ENCODE measurements around the gene TAF5L.
A peak's percentile ranks its signal among the peaks of the same experiment; 100 is the strongest.
"Not testable (repeated sequence)": the region's sequence is repeated elsewhere in the genome, so short reads cannot be mapped to it uniquely, and the experiment has no call there.

TAF5L gene

GRCh38 chr1:229641306-229641705 is 15.4 kb upstream of the TAF5L start:
- DNase-seq, result no peak

GRCh38 chr1:229640455-229640854 is 14.5 kb upstream of the TAF5L start:
- DNase-seq, result no peak

DNA sequence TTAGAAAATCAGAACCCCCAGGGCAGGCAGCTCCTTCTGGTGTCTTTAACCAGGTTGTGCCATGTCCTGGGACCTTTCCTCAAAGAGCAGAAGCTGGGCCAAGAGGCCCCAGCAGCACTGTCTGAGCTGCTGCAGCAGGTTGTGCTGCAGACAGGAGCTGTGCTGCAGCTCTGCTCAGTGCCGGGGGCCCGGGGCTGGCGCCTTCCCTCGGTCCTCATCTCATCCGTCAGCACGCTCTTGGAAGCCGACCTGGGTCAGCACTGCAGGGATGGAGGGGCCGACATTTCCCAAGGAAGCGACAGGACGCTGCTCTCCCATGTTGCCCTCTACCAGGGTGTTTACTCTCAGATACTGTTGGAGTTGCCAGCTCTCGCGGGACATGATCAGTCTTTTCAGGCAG is 11.8 kb upstream of the TAF5L start:
- no peak for DNase-seq

DNA sequence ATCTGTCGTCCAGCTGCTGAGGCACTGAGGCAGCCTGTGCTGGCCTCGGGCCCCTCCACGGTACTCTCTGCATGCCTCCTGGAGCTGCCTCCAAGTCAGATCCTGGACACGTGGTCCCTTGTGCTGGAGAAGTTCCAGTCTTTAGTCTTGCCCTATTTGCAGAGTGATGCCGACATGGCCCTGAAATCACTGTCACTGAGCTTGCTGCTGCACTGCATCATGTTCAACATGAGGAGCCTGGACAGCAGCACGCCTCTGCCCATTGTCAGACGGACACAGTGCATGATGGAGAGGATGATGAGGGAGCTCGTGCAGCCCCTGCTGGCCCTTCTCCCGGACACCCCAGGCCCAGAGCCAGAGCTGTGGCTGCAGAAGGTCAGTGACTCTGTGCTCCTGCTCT is 10.1 kb upstream of the TAF5L start:
- no peak for DNase-seq

GRCh38 chr1:229631966-229632365 is 6.0 kb upstream of the TAF5L start:
- DNase-seq, result no peak

GRCh38 chr1:229631148-229631547 is 5.2 kb upstream of the TAF5L start:
- DNase-seq, result no peak

GRCh38 chr1:229629261-229629660 is 3.3 kb upstream of the TAF5L start:
- no peak for DNase-seq

DNA sequence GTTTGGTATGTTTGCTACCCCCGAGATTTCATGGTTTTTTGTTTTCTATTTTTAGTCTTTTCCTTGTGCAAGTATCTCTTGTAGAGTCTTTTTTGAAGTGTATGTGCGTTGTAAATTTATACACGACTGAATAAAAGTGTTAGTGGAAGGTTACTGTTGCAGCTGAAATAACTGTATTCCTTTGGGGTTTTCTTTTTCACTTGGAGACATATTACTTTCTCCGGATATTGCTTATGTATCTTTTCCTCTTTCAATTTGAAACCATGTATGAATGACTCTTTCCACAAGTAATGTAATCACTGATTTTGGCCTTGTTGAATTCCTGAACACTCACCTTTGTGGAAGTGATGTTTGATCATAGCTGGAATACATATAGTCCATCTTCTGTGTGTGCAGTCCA is 1.1 kb upstream of the TAF5L start:
- no peak for DNase-seq

DNA sequence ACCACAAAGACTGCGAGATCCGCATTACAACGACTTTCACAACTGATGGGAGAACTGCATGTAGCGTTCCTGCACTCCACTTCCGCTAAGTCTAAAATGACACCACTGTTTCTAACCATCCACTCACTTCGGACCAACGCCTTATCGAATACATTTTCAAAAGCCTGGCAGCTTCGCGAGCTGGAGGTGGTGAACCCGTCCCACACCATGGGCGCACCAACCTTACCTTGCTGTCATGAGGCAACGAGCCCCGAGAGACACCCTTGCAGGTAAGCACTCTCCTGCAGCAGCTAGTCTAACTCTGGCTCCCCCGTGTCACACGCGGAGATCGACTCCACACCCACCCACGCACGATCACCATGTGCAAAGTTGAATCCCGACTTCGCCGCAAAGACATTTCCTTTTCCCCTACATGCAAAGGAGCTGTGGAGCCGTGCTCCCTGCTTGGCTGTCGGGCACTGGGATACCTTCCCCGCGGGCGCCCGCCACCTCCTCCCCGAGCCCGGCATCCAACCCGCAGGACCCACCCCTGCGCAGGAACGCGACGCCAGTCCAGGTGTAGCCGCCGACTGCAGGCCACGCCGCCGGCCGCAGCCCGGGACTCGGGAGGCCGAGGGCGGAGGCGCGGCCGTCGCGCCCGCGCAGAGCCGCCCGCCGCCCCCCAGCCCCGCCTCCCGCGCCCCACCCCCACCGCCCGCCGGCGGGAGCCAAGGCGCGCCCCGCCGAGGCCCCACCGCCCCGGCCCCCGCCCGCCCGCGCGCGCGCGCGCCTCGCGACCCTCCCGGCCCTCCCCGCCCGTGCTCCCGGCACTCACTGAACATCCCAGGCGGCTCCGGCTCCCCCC is 629 bp downstream of the TAF5L start:
- peak; percentile 86 for DNase-seq

DNA sequence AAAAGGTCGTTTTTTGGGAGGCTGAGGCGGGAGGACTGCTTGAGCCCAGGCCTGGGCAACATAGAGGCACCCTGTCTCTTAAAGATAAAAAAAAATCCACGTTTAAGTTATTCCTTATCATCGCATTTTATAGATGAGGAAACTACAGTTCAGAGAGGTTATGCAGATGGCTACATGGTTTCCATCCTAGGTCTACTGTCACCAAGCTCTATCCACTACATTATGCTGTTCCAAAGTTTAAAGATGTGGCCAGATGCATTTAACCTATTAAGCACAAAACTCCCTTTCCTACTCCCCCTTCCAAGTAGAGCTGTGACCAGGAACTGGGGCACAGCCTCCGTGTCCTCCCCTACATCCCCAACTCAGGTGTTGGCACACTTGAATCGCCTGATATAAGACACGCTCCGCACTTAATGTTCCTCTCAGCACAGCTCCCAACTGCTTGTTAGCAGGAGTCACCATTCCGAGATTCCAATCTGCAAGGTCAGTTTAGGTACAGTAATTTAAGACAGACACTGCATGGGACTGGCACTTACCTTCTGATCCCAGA is 1.3 kb downstream of the TAF5L start:
- DNase-seq, result no peak

- DNase-seq, result no peak
Measured at GRCh38 chr1:229623838-229624237, 2.1 kb downstream of the TAF5L start.

DNA sequence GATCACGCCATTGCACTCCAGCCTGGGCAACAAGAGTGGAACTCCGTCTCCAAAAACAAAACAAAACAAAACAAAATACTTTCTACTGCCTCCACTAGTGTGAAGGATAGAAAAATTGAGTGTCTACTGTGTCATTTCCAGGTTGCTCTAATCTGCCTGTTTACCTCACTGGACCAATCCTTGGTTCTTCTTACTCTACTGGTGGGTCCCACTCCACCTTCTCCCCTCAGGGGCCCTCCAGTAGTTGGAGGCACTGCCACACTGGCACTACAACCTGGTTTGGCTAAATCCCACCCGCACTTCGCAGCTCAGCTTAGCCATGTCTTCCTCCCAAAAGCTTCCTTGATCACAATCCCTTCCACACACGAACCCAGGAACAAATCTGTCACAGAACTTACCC is 2.7 kb downstream of the TAF5L start:
- DNase-seq, result no peak

DNA sequence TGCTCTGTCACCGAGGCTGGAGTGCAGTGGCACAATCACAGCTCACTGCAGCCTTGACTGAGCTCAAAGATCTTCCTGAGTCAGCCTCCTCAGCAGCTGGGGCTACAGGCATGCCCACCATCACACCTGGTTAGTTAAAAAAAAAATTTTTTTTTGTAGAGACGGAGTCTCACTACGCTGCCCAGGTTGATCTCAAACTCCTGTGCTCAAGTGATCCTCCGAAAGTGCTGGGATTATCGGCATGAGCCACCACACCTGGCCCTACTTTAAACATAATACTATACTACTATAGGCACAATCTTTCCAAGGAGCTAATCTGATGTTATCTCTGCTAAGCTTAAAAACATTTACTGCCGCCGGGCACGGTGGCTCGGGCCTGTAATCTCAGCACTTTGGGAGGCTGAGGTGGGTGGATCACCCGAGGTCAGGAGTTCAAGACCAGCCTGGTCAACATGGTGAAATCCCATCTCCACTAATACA is 3.2 kb downstream of the TAF5L start:
- DNase-seq, result not testable (repeated sequence)

- DNase-seq, result no peak
Measured at GRCh38 chr1:229621663-229622062, 4.3 kb downstream of the TAF5L start.

- DNase-seq, result no peak
Measured at GRCh38 chr1:229620876-229621275, 5.0 kb downstream of the TAF5L start.

- DNase-seq, result no peak
Measured at GRCh38 chr1:229619614-229620013, 6.3 kb downstream of the TAF5L start.

- no peak for DNase-seq
Measured at GRCh38 chr1:229619002-229619401, 6.9 kb downstream of the TAF5L start.

DNA sequence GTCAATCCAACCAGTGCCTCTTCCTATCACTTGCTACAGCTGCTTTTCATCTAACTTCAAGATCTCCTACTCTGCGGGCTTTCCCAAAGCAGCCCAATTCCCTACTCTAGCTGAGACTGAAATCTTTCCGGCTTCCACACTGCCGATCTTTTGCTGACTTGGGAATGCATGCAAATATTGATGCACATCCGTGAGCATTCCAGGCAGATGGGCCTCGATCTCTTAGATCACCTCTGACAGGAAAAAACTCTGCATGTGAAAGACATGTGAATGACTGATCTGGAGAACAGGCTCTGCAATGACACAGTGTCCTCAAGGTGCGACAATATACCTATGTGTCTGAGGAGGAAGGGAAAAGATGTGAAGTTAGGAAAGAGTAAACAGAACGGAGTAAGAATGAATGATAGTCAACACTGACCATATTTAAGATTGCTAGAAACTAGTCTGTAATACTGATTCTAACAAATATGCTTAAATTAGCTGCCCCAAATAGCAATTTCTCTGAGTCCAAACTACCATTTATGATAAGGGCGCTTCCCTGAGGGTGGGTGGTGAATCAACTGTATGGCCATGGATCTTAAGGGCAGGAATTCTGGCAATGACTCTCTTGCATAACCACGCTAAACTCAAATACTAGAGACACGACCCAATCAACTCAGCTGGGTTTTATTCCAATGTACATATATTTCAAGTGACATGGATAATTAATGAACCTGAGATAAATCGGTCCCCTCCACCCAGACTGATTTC is 8.4 kb downstream of the TAF5L start:
- DNase-seq, result no peak

GRCh38 chr1:229614701-229615100 is 11.2 kb downstream of the TAF5L start:
- DNase-seq, result no peak

DNA sequence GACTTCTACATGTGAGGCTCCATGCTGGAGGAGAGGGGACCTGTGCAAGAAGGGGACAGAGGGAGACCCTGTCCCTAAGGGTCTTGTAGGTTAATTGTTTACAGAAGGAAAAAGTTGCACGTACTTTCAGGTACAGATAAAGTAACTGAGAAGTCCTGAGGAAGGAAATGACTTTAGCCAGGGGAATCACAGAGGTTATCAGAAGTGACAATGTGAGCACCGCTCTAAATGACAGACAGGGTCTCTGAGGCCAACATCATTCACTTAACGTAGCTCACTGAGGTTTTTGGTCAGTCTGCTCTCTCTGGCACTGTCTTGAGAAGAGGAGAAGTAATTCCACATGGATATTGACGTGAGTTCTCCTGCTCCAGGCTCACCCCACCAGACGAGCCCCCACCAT is 12.0 kb downstream of the TAF5L start:
- DNase-seq, result no peak

DNA sequence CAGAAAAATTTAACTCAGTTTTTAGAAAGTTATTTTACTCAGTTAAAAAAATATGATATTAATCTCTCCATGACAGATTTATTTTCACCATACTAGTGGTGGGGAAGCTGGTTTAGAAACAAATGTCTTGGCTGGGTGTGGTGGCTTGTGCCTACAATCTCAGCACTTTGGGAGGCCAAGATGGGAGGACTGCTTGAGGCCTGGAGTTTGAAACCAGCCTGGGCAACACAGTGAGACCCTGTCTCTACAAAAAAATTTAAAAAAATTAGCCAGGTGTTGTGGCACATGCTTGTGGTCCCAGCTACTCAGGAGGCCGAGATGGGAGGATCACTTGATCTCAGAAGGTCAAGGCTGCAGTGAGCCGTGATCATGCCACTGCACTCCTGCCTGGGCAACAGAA is 17.3 kb downstream of the TAF5L start:
- no peak for DNase-seq

GRCh38 chr1:229607370-229607769 is 18.6 kb downstream of the TAF5L start:
- DNase-seq, result no peak

- no peak for DNase-seq
Measured at GRCh38 chr1:229603371-229604005, 22.4 kb downstream of the TAF5L start.
